Cortex of kidney (tissue), 1 donor: ENCODE measurements around the gene OSBPL2.

Source experiments
- DNase-seq: peaks from one replicate; lab custom pipeline; 2025; lab: John Stamatoyannopoulos, UW

The OSBPL2 gene

DNA sequence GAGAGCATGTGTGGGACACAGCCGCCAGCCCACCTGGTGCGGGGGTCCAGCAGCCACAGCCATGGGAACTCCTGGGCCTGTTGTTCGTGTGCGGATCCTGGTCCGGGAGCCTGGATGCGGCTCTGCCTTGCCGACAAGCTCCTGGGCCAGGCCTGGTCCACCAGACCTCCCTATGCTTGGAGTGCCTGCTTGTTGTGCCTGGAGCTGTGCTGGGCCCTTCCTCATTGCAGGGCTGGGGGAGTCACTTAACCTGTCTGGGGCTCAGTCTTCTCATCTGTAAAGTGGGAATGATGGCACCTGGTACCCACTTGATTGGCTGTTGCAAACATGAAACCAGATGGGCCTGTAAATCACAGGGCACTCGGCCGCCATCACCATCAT lies 2.6 kb upstream of the OSBPL2 start:
- no peak for DNase-seq

DNA sequence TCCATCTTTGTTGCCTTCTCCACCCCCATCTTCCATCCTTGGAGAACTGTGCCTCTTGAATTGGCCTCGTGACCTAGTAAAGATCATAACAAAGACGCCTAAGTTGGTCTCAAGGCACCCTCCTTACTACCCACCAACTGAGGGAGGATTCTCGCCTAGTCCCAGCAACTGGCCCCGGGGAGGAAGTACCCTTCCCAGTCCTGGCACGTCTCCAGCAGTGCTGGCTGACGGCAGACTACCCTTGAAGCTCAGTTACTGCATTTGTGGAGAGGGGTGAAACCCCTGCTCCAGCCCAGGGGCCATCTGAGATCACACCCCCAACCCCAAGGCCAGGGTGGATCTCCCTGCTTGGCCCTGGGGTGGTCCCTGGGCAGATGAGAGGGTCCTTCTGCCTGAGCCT lies 2.1 kb upstream of the OSBPL2 start:
- DNase-seq: no peak

DNA sequence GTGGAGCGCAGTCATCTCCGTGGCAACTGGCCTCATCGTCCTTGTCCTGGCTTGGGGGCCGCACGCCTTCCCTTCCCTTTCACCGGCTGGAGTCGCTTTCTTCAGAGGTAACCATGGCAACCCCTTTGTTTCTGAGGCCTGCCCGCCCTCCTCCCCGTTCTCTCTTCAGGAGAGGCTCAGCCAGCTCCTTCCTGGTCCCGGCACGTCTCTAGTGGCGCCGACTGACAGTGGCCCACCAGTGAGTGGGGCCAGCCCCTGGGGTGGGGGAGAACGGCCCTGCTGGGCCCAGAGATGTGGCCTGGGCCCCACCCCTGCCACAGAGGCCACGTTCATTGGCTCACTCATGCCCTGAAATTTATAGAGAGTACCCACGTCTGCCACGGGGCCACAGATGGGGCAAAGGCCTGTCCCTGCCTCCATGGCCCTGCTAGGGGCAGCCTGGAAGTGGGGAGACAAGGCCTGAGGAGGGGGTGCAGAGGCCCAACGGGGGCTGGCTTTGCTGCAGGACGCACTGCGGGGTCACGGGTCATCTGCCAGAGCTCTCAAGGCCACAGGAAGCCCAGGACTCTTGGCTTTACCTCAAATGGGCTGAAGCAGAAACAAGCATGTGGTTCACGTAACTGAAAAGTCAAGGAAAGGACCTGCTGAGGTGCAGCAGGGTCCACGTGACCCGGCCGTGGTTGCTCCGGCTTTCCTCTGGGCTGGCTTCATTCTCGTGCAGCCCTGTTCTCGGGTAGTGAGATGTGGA lies 1.4 kb upstream of the OSBPL2 start:
- no peak for DNase-seq

DNA sequence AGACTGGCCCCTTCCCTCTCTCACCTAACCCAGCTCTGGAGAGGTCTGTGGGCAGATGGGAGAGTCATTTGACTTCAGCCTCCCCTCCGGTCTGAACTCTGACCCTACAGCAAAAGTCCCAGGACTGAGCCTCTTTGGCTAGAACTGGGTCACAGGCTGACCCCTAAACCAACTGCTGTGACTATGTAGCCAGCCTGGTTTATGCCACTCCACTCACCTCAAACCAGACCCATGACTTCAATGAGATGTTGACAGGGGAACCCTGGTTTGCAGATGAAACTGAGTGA lies 864 bp upstream of the OSBPL2 start:
- DNase-seq: no peak

DNA sequence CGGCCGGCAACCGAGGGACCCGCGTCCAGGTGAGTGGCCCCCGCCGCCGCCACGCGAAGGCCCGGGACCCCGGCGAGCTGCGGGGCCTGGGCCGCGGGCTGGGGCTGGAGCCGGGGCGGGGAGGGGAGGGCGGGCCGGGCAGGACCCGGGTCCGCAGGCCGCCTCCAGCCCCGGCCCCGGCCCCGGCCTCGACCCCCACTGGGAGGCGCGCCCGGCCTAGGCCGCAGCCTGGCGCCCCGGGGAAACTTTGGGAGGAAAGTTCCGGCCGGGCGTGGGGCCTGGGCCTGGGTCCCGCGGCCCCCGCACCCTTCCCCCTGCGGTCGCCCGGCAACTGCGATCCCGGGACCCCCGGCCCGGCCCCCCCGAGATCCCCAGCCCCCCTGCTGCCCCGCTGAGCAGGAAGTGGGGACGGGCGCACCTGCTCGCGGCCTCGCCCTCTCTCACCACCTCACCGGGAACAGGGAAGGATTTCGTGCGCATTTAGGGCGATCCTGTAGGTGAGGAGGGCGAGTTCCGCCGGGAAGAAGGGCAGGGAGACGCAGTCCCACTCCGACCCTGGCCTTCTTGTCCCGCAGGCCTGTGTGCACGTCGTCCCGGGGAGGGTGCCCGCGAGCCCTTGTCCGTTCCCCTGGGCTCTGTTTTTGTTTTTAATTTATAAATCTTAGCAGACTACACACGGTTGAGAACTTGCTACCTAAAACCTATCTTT lies 402 bp downstream of the OSBPL2 start:
- no peak for DNase-seq

DNA sequence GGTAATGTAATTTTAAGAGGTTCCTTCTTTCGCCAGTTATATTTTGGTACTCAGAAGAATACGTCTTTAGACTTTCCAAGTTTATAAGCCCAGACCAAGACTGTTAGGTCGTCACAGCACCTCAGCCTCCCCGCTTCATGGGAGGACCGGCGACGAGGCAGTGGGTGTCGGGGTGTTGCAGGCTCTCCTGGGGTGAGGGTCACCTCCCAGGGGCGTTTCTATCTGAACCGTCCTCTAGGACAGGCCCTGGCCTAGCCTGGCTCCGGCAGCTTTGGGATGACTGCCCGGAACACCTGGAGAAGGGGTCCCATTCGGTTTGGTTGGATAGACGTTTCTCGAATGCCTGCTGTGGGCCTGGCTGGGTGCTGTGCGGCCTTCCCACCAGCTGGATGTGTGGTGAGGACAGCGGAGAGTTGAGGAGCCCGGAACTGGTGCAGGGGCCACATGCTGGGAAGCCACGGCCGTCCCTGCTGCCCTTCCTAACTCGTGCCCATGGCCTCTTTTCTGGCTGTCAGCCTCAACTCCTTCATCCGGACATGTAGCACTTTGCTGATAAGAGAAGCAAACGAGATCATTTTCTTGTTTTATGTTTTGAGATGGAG lies 1.1 kb downstream of the OSBPL2 start:
- no peak for DNase-seq

DNA sequence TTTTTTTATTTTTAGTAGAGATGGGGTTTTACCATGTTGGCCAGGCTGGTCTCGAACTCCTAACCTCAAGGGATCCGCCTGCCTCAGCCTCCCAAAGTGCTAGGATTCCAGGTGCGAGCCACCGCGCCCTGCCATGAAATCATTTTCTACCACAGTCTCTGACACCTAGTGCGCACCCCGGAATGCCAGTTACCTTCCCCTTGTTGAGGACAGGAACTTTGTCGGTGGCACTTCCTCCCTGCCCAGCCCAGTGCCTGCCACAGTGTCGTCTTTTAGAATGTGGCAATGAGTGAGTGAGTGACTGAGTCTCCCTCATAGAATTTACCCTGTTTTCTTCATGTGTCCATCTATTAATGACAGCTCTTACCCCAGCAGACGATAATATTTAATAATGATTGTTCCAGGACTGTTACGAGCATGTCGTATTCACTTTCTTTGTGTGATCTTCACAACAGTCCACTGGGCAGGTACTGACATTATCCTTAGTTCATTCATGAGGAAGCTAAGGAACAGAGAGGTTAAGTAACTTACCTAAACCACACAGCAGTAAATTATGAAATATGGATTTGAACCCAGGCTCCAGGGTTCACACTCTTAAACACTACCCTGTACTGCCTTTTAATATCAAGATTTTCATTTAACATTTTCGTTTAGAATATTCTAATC lies 1.8 kb downstream of the OSBPL2 start:
- DNase-seq: no peak

DNA sequence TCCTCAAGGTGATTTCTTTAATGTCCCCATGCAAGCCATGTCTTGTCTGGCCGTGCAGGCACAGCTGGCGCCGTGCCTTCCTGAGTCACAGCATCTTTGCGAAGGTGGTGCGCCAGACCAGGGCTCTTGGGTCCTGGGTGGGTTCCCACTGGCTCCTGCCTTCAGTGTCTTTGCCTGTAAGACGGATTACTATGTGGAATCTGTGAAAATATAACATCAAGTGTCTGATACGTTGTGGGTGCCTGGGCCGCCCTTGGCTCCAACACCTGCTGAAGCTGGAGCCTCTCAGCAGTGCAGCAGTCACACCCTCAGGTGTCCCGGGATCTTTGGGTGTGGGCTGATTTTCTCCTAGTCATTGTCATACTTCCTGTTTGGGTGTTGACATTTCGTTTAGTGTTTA lies 3.2 kb downstream of the OSBPL2 start:
- DNase-seq: no peak

DNA sequence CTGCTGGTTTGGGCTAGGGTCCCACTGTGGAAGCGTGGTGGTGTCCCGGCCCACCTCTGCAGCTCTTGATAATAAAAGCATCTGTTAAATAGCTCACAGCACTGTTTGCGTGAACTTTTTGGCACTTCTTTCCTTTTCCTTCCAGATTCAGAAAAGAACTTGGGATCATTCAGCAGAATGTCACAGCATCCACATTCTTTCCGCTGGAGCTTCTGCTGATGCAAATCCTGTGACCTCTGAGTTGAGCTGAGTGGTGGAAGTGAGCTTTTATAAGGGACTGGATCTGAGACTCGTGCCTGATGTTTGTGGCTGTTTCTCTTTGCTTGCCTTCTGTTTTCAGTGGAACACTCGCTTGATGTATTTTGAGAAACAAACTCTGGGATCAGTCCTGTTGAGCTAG lies 3.9 kb downstream of the OSBPL2 start:
- no peak for DNase-seq

DNA sequence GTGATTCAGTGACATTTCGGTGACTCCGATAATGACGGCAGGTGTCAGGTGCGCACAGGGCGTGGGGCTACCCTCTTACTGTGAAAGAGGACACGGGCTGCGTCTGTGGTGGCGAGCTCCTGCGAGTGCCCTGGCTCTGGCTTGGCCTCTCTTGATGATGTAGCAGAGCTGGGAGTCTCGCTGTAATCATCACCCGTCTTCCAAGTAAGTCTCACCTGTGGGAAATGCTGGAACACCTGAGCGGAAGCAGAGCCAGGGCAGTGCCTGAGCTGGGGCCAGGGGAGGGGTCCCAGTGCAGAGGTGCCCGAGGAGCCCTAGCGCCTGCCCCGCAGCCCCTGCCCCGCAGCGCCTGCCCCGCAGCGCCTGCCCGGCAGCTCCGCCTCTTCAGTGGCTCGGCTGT lies 4.8 kb downstream of the OSBPL2 start:
- no peak for DNase-seq

DNA sequence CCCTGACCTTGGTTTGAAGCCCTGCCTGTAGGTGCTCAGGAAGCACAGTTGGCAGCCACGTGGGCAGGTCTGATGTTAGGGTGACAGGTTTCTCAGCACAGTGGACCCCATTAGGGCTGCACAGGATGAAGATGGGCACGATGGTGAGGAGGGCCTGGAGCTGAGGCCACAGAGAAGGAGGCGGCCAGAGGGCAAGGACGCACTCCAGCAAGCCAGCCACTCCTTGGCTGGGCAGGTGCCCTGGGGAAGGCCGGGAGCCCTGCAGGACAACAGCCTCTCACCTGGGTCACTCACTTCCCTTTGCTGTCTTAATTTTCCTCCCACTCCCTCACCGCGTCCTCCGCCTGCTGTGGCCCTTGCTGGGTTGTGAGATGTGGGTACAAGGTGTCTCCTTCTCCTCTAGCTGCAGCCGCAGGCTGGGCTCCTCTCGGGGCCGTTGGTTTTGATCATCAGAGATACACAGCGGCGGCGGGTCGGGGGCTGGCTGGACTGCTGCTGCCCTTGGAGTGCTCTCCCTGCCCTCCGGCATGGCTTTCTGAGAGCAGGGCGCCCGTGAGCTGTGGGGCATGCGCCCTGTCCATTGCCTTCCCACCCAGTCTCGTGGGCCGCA lies 5.7 kb downstream of the OSBPL2 start:
- no peak for DNase-seq

DNA sequence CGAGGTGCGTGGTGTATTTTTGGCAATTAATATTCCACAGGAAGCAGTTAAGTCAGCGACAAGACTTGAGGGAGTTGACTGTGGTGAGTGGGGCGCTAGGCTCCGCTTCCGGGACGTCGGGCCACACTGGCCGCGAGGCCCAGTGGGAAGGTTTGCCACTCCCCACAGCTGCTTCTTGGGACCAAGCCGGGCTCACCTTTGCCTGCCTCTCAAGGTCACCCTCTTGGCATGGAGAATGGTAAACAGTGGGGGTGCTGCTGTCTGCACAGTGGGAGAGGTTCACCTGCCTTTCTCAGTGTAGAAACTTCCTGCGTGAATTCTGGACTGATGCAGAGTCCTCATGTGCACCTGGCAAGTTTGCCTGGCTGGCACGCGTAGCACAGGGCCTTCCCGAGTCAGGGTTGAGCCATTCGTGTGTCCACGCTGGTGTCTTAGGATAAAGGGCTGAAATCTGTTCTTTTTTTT lies 6.4 kb downstream of the OSBPL2 start:
- no peak for DNase-seq

DNA sequence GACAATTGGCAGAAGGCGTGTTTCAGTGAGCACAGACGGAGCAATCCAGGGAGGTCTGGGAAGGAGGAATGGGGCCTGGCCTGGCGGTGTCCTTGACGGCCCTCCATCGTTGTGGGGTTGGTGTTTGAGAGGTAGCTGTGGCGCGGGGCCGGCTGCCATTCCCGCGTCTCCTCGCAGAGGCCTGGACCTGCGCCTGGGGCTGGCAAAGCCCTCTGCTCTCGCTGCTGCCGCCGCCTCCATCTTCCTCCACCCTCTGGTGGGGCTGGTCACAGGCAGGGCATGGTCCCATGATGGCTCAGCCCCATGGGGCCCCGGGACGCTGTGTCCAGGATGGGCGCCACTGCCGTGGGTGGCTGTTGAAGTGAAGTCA lies 7.6 kb downstream of the OSBPL2 start:
- no peak for DNase-seq

DNA sequence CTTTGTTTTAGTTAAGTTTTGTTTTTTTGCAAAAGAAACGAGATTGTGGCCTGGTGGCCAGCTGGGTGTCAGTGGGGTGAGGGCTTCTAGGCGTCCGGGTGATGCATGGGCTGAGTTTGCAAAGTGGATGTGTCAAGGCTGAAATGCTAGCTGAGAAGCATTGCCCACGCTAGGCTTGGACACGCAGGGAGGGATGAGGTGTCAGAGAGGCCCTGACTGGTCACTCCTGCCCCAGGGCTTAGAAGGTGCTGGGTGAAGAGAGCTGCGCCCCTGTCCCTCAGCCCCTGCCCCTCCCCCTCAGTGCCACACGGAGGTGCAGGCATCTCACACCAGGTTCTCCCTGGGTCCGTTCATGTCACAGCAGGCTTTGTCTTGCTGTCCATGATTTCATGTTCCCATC lies 8.1 kb downstream of the OSBPL2 start:
- no peak for DNase-seq

DNA sequence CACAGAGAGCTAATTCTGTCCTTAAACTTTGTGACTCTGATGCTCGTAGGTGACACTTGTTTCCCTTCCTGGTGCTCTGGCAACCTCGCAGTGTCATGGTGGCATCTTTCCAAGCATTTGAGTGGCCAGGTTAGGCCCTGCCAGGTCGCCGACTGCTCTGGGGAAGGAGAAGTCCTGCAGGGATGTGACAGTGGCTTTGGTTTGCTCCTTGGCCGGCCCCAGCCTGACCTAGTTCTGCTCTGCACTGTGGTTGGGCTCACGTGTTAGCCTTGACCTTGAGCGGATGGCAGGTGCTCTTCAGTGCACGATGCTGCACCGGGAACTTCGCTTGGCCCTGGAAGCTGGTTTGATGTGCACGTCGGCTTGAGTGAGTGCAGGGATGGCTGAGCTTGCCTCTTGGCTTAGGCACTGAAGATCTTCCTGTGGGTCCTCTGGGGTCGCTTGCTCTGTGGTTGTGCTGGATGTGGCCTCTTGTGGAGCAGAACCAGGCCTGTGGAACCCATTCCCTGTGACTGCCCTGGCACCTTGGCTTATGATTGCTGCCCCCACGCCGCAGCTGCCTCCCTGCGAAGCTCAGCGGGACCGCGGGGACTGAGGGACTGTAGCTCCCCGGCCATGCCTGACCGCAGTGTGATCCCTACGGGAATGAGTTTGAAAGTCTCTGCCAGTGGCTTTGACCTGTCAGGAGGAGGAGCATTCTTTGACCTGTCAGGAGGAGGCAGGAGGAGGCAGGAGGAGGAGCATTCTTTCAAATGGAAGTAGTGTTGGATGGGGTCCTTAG lies 8.7 kb downstream of the OSBPL2 start:
- DNase-seq: no peak

DNA sequence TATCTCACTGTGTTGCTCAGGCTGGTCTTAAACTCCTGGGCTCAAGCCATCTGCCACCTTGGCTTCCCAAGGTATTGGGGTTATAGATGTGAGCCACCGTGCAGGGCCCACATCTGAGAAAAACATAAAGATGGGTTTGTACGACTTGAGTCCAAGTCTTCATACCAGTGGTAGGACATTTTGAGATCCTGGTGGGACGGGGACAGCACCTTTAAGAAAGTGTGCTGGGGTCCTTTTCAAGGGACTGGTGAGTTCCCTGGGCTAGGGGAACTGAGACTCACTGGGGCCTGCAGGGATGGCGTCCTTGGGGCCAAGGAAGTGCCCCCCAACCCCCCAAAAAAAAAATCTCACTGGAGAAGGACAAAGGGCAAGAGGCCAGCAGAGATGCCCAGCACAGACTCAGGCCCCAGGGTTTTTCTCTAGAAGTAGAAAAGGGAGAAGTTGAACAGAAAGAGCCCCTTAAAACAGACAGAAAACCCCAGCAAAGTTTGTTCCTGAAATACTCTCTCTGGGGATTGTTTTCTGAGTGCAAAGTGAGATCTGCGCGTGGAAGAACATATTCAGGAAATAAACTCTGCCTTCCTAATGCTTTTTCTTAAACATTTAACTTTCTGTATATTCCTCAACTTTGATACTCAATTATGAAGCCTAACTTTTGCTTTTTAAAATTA lies 10.7 kb downstream of the OSBPL2 start:
- no peak for DNase-seq

DNA sequence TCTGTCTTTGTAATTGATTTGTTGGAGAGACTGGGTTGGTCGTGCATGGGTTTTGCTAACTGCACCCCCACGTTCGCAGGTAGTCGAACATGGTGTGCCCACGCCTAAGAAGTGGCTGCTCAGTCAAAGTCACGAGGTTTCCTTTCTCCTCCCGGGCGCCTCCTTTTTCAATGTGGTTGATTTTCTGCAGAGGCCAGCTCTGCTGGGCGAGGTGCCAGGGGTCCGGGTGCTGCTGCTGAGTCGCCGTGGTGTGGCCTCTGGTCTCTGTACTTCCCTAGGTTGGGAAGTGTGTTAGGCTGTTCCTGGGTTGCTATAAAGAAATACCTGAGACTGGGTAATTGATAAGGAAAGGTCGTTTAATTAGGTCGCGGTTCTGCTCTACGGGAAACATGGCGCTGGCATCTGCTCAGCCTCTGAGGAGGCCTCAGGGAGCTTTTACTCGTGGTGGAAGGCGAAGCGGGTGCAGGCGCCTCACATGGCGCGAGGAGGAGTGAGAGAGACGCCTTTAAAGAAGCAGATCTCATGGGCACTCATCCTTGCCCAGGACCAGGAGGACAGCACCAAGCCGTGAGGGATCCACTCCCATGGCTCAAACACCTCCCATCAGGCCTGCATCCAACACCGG lies 14.1 kb downstream of the OSBPL2 start:
- DNase-seq: no peak

DNA sequence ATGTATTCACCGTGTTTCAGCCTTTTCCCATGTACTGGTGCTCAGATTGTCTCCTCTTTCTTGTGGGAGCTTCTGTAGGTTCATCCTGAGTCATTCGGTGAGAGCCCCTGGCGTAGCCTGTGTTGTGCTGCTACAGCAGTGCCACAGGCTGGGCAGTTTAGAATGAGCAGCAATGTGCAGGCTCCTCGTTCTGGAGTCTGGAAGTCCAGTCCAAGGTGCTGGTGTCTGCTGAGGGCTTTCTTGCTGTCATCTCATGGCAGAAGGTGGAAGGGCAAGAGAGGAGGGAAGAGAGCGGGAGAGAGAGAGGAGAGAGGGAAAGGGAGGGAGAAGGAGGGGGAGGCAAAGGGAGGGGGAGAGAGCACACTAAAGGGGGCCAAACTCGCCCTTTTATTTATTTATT lies 15.1 kb downstream of the OSBPL2 start:
- DNase-seq: no peak

DNA sequence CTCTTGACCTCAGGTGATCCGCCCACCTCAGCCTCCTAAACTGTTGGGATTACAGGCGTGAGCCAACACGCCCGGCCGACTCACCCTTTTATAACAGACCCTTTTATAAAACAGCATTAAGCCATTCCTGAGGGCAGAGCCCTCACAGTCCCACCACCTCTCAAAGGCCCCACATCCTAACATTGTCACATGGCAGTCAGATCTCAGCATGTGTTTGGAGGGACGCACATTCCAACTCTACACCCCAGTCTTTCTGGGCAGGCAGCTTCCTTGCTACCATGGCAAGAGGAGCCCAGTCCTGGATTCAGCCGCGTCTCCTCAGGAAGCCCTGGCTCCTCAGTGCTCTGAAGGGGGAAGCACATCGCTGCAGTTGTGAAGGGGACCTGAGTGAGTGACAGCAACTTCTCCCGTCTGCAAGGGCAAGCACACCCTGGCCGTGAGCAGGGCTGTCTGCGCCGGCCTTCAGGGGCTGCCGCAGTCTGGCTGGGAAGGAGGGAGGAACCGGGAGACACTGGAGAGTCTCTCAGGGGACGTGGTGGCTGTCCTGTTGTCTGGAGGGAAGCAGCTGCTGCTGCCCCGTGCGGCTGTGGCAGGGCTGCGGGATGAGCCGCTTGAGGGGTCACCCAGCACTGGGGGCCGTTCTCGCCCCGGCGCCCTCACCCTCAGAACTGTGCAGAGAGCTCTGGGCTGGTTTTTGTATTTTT lies 15.9 kb downstream of the OSBPL2 start:
- no peak for DNase-seq

DNA sequence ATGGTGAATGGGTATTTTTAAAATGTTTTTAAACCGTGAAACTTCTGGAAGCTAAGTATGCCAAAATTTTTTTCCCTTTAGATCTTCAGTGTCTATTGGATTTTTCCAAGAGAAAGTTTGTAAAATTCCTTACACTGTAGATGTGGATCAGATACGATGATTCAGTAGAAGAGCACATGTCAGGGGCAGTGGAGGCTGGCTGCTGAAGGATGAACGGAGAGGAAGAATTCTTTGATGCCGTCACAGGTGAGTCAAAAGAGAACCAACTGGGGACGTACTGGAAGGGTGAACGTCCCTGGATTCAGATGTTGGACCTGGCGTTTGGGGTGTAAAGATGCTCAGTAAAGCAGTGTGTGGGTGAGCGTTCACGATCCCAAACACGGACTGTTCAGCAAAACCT lies 17.7 kb downstream of the OSBPL2 start:
- no peak for DNase-seq
